Endodermal cell (in vitro differentiated cells): ENCODE measurements around the gene PDCL2. TPM values are rescaled to one million over a fixed set of nuclear protein-coding genes. Genes with fewer than 3 reads are reported as not detected.

Source experiments
- DNase-seq: peaks from one replicate; pipeline ENCODE4 v3.0.0-alpha.2; 2017
- H3K27ac ChIP-seq: 2 replicates; pipeline ENCODE4 v1.5.1; 2013; ENCODE audit warnings: mild to moderate bottlenecking, low read depth, low read length, moderate library complexity
- H3K27me3 ChIP-seq: 2 replicates; pipeline ENCODE4 v1.6.1; 2013; ENCODE audit warnings: mild to moderate bottlenecking, low read length, moderate library complexity; ENCODE audit not compliant: insufficient read depth, control insufficient read depth, poor library complexity, severe bottlenecking
- H3K36me3 ChIP-seq: 2 replicates; pipeline ENCODE4 v1.7.0; 2013; ENCODE audit warnings: mild to moderate bottlenecking, low read length, moderate library complexity; ENCODE audit not compliant: control insufficient read depth, insufficient read depth
- H3K4me1 ChIP-seq: one replicate; pipeline ENCODE4 v1.7.0; 2013; ENCODE audit warnings: low read length; ENCODE audit not compliant: control insufficient read depth, insufficient read depth
- H3K4me3 ChIP-seq: 2 replicates; pipeline ENCODE4 v1.5.1; 2013; ENCODE audit warnings: mild to moderate bottlenecking, low read length, moderate library complexity
- H3K9ac ChIP-seq: 2 replicates; pipeline ENCODE4 v1.6.1; 2013; ENCODE audit warnings: mild to moderate bottlenecking, low read length, moderate library complexity; ENCODE audit not compliant: poor library complexity, severe bottlenecking; ENCODE audit errors: extremely low read depth
- H3K9me3 ChIP-seq: 2 replicates; pipeline ENCODE4 v1.6.1; 2013; ENCODE audit warnings: mild to moderate bottlenecking, low read length, moderate library complexity; ENCODE audit not compliant: control insufficient read depth
- H3K27ac Mint-ChIP-seq: 2 replicates; pipeline ENCODE4 v1.8.0; 2020; ENCODE audit warnings: mixed read lengths
- H3K27me3 Mint-ChIP-seq: 2 replicates; pipeline ENCODE4 v1.8.0; 2021; ENCODE audit warnings: mild to moderate bottlenecking, mixed read lengths; ENCODE audit not compliant: insufficient read depth
- H3K36me3 Mint-ChIP-seq: 2 replicates; pipeline ENCODE4 v1.8.0; 2020; ENCODE audit warnings: low read depth, mixed read lengths
- H3K4me1 Mint-ChIP-seq: 2 replicates; pipeline ENCODE4 v1.8.0; 2020; ENCODE audit warnings: mixed read lengths
- H3K4me3 Mint-ChIP-seq: 2 replicates; pipeline ENCODE4 v1.8.0; 2020; ENCODE audit warnings: mild to moderate bottlenecking, moderate library complexity, mixed read lengths
- H3K9me3 Mint-ChIP-seq: 2 replicates; pipeline ENCODE4 v1.8.0; 2020; ENCODE audit warnings: mild to moderate bottlenecking, mixed read lengths
- CTCF ChIP-seq: fragments of 200-600 bp; sonication (generic); conservative IDR thresholded peaks from 2 replicates; pipeline ENCODE4 v1.5.0; 2021; ENCODE audit warnings: antibody characterized with exemption, mild to moderate bottlenecking
- WGBS, 2 experiments: methylation state at CpG; one replicate each; pipeline versions ENCODE4 v1.1.5 to v1.1.7; 2013; ENCODE audit warnings: missing lambda C conversion rate in 2 of 2, mixed read lengths in 1 of 2; ENCODE audit not compliant: insufficient coverage in 1 of 2, insufficient read length in 1 of 2; 5-methylcytosine and 5-hydroxymethylcytosine counted together
- total RNA-seq, 2 donors: library from RNA; stranded (reverse); fragmentation: NEBNext Ultra II Directional in 1 of 2; extraction: Animal tissue kit (Norgen Biotek cat#: 25700) in 1 of 2; gene quantifications; 2 replicates in 1 of 2; 3 replicates in 1 of 2; pipeline ENCODE4 v1.2.1, GENCODE V29; 2021

Gene PDCL2
- total RNA-seq, 2 donors from 2014 or later = not detected

- 0 to 1% methylated on average over 23 to 71 of the region's 71 CpGs for WGBS, 2 experiments
- peak within 1 kb of the TSS; percentile 88 for H3K4me3 Mint-ChIP-seq
- TF ChIP-seq CTCF = peak; percentile 78
- no peaks in the 10 kb centered on the region for H3K4me1 ChIP-seq
- peak within 1 kb of the TSS; percentile 89 for H3K27ac ChIP-seq
- H3K9me3 ChIP-seq = no peaks in the 10 kb centered on the region
- H3K36me3 Mint-ChIP-seq = no peaks in the 10 kb centered on the region
- peak; percentile 95 for DNase-seq
- H3K9me3 Mint-ChIP-seq = no peaks in the 10 kb centered on the region
- no peaks in the 10 kb centered on the region for H3K36me3 ChIP-seq
- no peaks in the 10 kb centered on the region for H3K27me3 Mint-ChIP-seq
- H3K27me3 ChIP-seq = no peaks in the 10 kb centered on the region
- peaks cover 38% of the 10 kb centered on the region for H3K4me1 Mint-ChIP-seq
- peak within 1 kb of the TSS; percentile 94 for H3K4me3 ChIP-seq
- H3K27ac Mint-ChIP-seq = peak within 1 kb of the TSS; percentile 90
- peak within 1 kb of the TSS; percentile 72 for H3K9ac ChIP-seq
These were observed 45.1 kb downstream of the PDCL2 start, which contains the start of gene CLOCK for GRCh38 chr4:55546756-55547465. Gene CLOCK (minus strand): TSS chr4:55546909. CDS start chr4:55482785, 64,124 bp downstream.

- Histone ChIP-seq H3K27me3 (no peaks in the 10 kb centered on the region), H3K4me1 (no peaks in the 10 kb centered on the region), H3K27ac (peak overlapping the region; percentile 89), H3K9ac (peak overlapping the region; percentile 35), H3K36me3 (no peaks in the 10 kb centered on the region), H3K4me3 (peak overlapping the region; percentile 94), H3K9me3 (no peaks in the 10 kb centered on the region)
- Mint-ChIP-seq H3K4me3 (peak overlapping the region; percentile 88), H3K9me3 (no peaks in the 10 kb centered on the region), H3K36me3 (no peaks in the 10 kb centered on the region), H3K4me1 (peaks cover 43% of the 10 kb centered on the region), H3K27ac (no peak overlapping the region), H3K27me3 (no peaks in the 10 kb centered on the region)
- 0% methylated on average over 16 of the region's 16 CpGs; no CpG with 5 or more reads in 1 of the 2 experiments for WGBS, 2 experiments
- no peak for DNase-seq
- no peak for TF ChIP-seq CTCF
These were observed 45.6 kb downstream of the PDCL2 start for GRCh38 chr4:55546506-55546755.

GRCh38 chr4:55545641-55546505 is 46.2 kb downstream of the PDCL2 start:
- Histone ChIP-seq H3K4me3 (peak overlapping the region; percentile 93), H3K9me3 (no peaks in the 10 kb centered on the region), H3K27ac (peak overlapping the region; percentile 78), H3K36me3 (no peaks in the 10 kb centered on the region), H3K9ac (peak overlapping the region; percentile 72), H3K27me3 (no peaks in the 10 kb centered on the region), H3K4me1 (no peaks in the 10 kb centered on the region)
- Mint-ChIP-seq H3K4me1 (peaks cover 45% of the 10 kb centered on the region), H3K4me3 (peak overlapping the region; percentile 88), H3K9me3 (no peaks in the 10 kb centered on the region), H3K27me3 (no peaks in the 10 kb centered on the region), H3K27ac (peak overlapping the region; percentile 90), H3K36me3 (no peaks in the 10 kb centered on the region)
- peak; percentile 83 for DNase-seq
- no peak for TF ChIP-seq CTCF
- WGBS, 2 experiments = 0 to 1% methylated on average over 22 to 83 of the region's 87 CpGs
